UCSD-AML1 (cell line): ENCODE measurements around the gene REXO1.
A peak's percentile ranks its signal among the peaks of the same experiment; 100 is the strongest.
"Not testable (repeated sequence)": the region's sequence is repeated elsewhere in the genome, so short reads cannot be mapped to it uniquely, and the experiment has no call there.

Experiments
- DNase-seq: peaks from one replicate; lab custom pipeline; 2025; ENCODE audit not compliant: unreplicated experiment; lab: John Stamatoyannopoulos, UW

REXO1 gene

GRCh38 chr19:1814391-1814790 lies 33.9 kb downstream of the REXO1 start:
- DNase-seq: no peak

GRCh38 chr19:1813192-1814182 lies 34.8 kb downstream of the REXO1 start:
- no peak for DNase-seq

- peak; percentile 97 for DNase-seq
Measured at GRCh38 chr19:1812426-1813191, 35.7 kb downstream of the REXO1 start.

GRCh38 chr19:1811942-1812425 lies 36.3 kb downstream of the REXO1 start, which contains the start of gene ATP8B3:
ATP8B3 (minus strand) TSS chr19:1812276; CDS start chr19:1811736, 540 bp downstream.
- DNase-seq: no peak

DNA sequence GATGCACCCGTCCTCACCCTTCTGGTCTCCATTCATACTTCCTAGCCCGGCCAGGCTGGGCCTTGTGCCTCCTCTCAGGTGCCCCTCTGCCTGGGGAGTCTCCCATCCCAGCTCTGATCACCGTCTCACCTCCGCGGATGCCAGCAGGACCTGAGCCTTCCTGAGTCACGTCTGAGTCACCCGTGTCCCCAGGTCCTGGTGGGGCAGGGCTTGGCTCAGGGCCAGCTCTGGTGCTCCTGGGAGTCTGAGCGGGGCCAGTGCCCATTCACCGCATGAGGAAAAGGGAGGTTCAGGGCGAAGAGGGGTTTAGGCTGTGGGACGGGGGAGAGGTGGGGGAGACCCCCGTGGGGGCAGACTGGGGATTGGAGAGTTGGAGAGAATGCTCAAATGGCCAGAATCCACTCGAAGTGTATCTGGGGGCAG lies 36.8 kb downstream of the REXO1 start:
- peak; percentile 15 for DNase-seq

- no peak for DNase-seq
Measured at GRCh38 chr19:1810439-1811160, 37.7 kb downstream of the REXO1 start.

DNA sequence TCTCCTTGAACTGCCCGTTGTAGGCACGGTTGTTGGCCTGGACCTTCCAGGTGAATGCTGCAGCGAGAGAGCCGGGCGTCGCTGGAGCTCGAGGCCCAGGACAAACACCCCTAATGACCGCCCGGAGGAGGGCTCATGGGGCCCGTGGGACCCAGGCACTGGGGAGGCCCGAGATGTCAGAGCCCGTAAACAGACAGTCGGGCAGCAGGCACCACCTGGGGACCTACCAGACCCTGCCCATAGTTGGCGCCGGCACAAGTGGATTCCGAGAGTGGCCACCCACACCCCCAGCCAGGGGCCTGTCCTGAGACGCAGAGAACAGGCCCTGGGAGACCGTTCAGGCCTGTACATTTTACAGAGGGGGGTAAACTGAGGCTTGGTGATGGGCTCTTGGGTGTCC lies 38.6 kb downstream of the REXO1 start:
- no peak for DNase-seq

DNA sequence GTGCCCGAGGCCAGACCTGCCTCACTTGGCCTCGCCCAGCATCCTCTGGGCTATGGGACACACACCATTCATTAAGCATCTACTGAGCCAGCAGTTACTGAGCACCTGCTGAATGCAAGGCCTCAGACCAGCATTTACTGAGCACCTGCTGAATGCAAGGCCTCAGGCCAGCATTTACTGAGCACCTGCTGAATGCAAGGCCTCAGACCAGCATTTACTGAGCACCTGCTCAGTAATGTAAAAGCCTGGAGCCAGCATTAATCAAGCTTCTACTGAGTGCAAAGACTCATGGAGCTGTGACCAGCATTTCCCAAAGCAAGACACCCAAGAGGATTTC lies 39.9 kb downstream of the REXO1 start:
- DNase-seq: no peak

DNA sequence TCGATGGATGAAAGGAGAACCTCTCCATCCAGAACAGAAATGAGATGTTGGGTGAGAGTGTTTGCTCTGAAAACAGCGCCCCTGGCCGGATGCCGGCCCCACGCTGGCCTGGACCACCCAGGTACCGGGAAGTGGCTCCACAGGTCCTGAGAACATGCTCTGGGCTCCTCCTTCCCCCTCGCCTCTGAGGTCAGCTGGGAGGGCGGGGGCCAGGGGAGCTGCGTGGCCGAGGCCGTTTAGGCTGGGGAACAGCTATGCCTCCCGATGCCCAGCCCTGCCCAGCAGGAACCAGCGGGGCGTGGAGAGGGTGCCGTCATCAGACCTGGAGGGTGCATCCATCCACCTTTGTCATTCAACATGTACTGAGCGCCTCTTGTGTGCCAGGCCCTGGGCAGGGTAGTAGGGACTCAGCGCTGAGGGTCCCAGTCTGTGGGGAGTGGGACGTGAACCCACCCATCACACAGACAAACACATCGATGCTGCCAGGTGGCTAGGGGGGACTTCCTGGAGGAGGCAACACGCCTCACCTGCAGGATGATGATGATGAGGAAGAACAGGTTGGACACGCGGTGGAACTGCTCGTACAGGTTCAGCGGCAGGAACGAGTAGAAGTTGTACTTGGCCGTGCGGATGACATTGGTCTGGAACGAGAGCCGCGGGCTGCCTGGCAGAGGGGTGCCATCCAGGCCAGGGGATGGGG lies 40.4 kb downstream of the REXO1 start:
- DNase-seq: no peak

- no peak for DNase-seq
Measured at GRCh38 chr19:1807030-1807694, 41.1 kb downstream of the REXO1 start.

DNA sequence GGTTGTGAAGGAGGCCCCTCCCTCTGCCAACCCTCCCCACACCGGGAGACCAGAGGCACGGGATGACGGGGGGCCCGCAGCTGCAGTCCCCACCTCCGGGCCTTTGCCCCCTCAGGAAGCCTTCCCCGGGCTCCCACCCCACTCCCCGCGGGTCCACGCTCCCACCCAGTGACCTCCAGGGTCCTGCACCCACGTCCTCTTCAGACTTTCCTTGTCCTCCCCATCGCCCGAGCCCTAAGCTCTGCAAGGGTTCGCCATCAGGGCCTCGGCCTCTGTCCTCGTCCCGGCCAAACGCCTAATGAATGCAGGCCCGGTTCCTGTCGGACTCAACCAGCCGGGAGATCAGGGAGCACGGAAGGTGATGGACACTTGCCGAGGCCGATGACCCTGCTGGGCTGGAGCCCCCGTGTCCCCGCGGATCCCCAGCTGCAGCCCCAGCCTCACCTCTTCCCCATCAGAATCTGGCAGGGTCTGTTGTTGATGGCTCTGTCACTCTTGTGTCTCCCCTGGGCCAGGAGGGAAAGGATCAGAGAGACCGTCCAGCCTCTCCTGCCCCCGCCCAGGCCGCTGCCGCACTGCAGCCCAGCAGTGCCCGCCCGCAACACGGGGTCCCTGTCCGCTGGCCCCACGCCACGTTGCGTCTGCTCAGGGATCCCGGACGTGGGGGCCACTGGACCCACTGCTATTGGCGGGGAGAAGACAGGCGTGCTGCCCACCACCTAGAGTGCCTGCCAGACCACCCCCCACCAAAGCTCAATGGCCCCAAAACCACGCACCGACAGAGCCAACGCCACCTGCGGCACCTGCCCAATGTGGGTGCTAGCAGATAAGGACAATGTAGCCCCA lies 41.9 kb downstream of the REXO1 start:
- no peak for DNase-seq

GRCh38 chr19:1805401-1806183 lies 42.7 kb downstream of the REXO1 start:
- DNase-seq: no peak

DNA sequence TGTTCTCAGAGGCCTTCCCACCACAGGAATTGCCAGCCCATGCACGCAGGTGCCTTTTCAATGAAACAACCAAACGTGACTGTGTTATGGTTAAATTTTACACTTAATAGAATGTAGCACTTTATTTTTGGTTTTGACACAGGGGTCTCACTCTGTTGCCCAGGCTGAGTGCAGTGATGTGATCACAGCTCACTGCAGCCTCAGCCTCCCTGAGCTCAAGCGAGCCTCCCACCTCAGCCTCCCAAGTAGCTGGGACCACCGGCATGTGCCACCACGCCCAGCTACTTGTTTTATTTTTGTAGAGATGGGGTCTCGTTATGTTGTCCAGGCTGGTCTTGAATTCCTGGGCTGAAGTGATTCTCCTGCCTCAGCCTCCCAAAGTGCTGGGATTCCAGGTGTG lies 43.4 kb downstream of the REXO1 start:
- DNase-seq: no peak

DNA sequence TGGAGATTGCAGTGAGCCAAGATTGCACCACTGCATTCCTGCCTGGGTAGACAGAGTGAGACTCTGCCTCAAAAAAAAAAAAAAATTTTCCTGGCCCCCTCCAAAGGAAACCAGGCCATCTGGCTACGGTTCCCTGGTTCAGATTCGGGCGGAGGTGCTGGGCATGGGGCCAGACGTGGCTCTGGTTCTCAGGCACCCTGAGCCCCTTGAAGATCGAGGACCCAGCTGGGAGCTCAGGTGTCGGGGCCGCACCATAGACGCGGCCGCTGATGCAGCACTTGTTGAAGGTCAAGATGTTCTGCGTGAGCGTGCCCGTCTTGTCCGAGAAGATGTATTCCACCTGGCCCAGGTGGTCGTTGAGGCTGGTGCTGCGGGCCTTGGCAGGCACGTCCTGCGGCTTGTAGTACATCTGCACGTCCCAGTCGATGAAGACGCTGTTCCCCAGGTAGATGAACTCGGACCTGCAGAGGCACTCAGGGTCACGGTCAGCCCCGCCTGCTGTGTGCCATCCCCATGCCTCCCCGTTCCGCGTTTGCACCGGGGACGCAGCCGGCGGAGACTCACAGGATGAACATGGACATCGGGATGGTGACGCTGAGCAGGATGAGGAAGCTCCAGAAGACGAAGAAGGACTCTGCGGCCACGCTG lies 48.5 kb downstream of the REXO1 start:
- DNase-seq: no peak

DNA sequence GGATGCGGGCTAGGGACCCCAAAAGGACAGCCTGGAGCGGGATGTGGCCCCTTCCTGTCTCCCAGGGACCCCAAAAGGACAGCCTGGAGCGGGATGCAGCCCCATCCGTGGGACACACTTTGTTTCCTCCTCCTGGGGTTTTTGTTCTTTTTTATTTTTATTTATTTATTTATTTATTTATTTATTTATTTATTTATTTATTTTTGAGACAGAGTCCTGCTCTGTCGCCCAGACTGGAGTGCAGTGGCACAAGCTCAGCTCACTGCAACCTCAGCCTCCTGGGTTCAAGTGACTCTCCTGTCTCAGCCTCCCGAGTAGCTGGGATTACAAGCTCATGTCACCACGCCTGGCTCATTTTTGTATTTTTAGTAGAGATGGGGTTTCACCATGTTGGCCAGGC lies 51.0 kb downstream of the REXO1 start:
- DNase-seq: not testable (repeated sequence)

DNA sequence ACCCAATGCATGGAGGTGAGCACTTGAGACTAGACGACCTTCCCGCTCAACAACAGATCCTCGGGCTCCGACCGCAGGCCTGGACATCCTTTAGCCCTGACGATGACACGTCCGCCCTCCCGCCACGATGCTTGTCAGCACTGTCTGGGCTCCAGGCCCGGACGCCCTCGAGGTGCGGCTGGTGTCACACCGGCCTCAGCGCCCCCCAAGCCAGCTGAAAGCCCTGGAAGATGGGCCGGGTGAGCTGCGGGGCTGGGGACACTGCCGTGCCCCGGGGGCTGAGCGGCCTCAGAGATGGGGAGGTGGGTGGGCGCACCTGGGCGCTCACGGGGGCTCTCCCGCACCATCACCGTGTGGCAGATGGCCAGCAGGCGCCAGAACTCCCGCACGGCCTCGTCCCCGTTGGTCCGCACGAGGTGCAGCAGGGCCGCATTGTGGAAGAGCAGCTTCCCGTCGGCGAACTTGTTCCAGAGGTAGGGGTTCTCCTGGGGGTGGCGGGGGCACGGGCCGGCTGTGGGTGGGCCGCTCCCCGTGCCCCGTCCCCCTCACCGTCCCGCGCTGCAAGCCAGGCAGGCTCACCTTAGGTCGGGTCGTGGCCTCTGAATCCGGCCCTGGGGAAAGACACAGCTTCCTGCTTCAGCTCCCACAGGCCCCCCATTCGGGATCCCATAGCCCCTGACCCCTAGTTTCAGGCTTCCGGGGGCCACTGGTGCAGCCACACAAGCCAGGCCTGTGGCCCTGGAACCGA lies 51.7 kb downstream of the REXO1 start:
- DNase-seq: no peak
